ENCODE results near the gene GREB1.

The GREB1 gene

DNA sequence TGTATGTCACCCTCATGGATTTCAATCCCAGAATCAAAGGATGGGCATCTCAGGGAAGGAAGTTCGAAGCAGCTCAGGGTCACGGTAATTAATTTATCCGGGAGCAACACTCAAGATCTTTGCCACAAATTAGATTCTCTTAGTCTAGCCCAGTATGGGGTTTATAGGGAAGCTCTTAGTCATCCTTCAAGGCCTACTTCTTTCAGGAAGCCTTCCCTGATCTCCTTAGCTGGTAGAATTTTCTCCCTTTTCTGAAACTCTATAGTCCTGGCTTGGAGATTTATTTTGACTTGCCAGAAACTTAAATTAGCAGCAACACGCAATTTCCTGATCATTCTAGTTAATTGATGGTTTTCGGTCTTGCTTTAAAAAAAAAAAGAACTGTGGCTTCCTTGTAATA, 20.5 kb upstream of the GREB1 start:
- FAIRE-seq, result no peak

- no peak for FAIRE-seq
These were observed 19.6 kb upstream of the GREB1 start for GRCh38 chr2:11514081-11514730.

DNA sequence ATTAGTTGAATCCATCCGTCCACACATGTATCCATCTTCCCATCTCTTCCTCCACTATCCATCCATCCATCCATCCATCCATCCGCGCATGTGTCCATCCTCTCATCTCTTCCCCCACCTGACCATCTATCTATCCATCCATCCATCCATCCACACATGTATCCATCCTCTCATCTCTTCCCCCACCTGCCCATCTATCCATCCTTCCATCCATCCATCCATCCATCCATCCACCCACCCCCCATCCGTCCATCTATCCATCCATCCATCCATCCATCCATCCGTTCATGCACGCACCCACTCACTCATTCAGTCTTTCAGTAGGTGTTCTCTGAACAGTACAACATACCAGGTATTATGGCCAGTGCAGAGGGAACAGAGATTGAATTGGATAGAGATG, 18.9 kb upstream of the GREB1 start:
- FAIRE-seq, result no peak

- no peak for FAIRE-seq
These were observed 18.3 kb upstream of the GREB1 start for GRCh38 chr2:11515490-11515981.

- no peak for FAIRE-seq
These were observed 16.7 kb upstream of the GREB1 start for GRCh38 chr2:11516984-11517648.

DNA sequence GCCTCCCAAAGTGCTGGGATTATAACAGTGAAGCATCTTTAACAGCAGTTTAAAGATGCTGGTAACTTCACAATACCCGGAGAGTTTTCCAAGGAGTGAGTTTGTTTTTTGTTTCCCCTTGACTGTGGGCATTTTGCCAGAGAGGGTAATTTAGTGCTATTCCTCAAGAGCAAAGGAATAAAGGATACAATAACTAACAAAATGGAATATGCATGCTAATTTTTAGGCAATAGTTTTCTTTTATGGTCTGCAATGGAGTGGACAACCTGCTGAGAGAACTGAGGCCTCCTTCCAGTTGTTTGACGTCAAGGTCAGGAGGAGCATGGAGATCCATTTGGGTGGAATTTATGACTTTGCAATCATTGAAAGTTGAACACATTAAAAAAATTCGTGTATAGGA, 15.9 kb upstream of the GREB1 start:
- no peak for FAIRE-seq

DNA sequence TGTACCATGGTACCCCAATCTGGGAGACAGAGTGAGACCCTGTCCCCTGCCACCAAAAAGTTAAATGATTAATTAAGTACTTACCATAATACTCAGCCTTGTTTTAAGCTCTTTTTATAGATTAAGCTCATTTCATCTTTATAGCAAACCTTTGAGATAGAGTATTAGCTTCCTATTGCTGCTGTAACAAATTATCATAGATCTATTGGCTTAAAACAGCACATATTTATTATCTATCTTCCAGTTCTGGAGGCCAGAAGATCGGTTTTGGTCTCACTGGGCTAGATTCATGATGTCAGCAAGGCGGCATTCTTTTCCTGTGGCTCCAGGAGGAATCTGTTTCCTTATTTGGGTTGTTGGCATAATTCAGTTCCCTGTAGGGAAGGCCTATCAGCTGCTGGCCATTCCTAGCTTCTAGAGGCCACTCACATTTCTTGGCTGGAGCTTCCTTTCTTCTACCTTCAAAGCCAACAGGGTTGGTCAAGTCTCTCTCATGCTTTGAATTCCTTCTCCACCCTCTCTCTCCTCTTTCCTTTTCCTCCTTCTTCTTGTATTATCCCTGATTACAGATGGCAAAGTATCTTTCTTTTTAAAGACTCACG, 13.7 kb upstream of the GREB1 start:
- FAIRE-seq, result no peak

DNA sequence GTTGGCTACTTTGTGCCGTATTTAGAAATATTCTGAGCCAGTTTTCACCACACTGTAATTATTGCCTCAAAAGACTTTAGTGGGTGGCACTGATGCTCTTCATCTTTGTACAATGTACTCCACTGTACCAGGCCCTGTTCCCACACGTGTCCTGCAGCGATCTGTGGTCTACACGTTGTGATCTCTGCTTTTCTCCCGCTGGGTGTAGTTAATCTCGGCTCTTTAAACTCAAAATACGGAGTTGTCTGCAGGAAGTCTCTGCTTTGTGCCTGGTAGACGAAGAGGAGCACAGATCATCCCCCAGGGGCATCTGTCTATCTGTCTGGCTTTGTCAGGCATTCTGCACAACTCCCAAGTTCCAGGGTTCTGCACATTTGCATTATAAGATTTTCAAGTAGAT, 12.1 kb upstream of the GREB1 start:
- no peak for FAIRE-seq

DNA sequence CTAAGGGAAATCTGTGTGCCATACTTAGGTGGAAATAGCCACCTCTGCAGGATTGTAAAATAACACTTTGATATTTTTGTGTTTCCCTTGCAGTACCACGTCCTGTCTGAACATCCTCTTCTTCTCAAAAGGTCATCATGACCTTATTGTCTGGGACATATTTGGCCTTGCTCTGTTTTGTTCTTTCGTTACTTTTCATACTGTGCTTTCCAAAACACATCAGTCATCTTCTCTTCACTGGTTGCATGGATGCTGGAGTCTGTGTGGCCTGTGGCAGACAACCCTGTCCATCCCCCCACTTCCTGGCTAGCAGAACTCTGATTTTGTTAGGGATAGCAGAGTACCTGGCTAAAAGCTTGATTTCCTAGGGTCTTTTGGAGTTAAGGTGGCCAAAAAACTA, 9.4 kb upstream of the GREB1 start:
- FAIRE-seq, result no peak

DNA sequence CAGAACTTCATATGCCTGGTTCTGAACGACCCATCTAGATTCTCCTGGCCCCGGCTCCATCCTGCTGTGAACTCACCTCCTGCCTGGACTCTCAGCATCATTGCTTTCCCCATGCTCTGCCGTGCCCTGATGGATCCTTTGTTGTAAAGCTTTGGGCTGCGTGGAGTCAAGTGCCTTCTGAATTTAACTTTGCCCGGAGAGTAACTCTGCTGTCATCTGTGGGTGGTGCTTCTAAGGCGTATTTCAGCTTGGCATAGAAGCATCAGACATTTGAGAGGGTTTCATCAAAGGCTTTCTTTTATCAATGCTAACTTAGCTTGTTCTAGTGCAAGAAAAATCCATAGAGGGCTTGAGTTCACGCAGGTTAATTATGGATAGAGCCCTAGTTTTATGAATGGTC, 8.1 kb upstream of the GREB1 start:
- FAIRE-seq, result no peak

DNA sequence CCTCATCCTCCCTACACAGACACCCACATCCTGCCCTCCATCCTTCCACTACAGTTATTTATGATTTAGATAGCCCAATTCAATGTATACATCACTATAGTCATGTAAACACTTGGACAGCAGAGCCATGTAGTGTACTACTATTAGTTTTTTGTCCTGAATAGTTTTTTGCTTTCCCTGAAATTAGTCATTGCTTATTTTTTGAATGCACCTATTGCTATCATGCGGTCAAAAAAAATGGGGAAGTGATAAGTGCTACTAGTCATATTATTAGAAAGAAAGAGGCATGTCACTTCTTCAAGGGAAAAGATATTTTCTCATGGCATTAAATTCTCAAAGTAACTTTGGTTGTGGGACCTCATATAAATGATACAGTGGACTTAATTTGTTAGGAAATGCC, 6.8 kb upstream of the GREB1 start:
- no peak for FAIRE-seq

- no peak for FAIRE-seq
These were observed 5.6 kb upstream of the GREB1 start for GRCh38 chr2:11528228-11528627.

DNA sequence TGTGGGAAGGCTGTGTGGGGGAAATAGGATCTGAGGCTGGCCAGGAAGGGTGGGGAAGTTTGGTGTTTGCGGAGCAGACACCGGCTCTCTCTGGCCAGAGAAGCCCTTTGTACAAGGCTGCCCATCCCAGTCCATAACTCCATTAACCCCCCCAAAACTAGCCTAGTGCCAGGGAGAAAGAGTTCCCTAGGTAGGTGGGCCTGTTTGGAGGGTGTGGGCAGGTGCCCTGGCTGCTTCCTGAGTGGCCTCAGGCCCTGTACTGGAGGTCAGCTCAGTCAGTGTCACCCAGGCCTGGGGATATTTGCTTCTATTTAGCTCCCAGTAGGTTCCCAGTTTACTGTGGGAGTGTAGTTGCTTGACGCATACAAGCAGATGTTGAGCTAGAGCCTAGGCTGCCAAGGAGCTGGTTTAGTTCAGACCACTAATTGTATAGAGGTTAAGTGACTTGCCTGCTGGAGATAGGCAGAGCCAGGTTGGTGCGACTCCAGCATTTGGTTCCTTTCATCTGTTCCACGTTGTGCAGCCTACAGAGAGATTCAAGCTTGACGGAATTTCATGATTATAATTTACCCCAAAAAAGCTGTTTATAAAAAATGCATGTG, 2.9 kb upstream of the GREB1 start:
- FAIRE-seq, result no peak

- FAIRE-seq, result no peak
These were observed 1.3 kb upstream of the GREB1 start for GRCh38 chr2:11532416-11533055.

GRCh38 chr2:11534071-11534745, 363 bp downstream of the GREB1 start:
- no peak for FAIRE-seq

DNA sequence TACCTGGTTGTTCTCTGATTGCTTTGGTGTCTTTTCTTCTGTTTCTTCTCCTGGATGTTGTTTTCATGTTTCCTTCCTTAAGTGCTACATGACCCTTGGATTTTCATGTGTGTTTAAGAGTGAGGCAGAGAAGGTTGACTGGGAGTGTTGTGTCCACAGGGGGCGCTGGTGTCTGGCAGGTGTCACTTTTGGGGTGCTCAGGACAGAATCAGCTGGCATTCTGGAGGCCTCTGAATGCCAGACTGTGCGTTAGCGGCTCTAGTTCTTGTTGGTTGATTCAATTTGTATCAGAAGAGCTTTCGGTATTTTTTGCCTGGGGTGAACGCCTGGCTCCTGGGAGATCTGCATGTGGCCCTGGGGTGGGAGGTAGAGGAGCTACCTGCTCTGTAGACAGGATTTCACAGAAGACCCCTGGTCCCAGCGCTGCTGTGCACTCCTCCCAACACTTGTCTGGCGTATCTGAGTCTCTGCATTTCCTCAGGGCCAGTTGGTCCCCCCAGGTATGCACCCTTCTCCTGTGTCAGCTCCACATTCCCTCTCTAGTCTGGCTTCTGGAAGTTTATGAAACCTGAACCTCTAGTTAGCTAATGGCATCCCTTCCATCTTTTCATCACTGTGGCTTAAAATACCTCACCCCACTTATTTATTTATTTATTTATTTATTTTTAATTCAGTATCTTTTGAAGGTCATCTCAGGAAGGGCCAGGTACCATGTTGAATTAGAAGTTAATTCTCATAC, 1.1 kb downstream of the GREB1 start:
- FAIRE-seq, result no peak

DNA sequence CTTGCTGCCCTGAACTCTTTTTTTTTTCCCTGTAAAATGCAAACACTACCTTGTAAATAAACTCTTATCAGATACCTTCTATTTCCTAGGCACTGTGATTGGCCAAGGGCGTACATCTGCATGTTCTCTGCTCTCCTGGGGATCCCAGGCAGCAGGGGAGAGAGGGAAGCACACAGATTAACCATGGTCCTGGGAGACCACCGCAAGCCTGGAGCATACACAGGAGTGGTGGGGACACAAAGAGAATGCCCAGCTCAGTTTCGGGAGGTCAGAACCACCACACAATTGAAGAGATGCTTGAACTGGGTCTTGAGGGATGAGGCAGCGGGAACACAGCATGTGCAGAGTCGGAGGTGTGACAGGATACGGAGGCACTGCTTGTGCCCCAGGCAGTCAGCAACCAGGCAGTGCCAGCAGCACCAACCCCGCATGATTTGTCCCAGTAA, 2.1 kb downstream of the GREB1 start:
- FAIRE-seq, result no peak

DNA sequence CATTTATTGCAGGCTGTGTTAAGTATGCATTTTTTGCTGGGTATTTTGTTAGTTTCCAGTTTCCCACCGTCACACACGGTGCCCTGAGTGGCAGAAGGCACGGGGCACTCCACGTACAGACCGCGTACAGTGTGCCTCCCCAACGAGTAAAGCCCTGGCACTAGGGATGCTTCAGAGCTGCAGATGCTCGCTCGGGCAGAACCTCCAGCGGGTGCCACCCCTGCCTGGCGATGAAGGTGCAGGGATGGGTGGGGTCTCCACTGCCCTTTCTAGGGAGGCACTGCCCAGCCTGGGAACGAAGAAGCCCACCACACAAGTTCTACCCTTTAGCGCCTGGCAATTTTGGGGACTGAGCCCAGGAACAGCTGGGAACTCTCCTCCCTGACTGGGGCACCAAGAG, 4.1 kb downstream of the GREB1 start:
- FAIRE-seq, result no peak

- FAIRE-seq, result no peak
These were observed 5.7 kb downstream of the GREB1 start for GRCh38 chr2:11539317-11540147.

- FAIRE-seq, result no peak
These were observed 6.5 kb downstream of the GREB1 start for GRCh38 chr2:11540148-11540995.

All from colon (tissue), 2 donors.